Smooth muscle cell (in vitro differentiated cells): Measurements from ENCODE around the gene DTX1. TPM values are rescaled to one million over a fixed set of nuclear protein-coding genes. Genes with fewer than 3 reads are reported as not detected.

ENCODE experiments used
- DNase-seq: peaks from one replicate; lab custom pipeline; 2025; ENCODE audit not compliant: unreplicated experiment; lab: John Stamatoyannopoulos, UW
- H2AFZ ChIP-seq: fragments of 200-600 bp; sonication (generic); 2 replicates; pipeline ENCODE4 v1.6.0; 2016; ENCODE audit warnings: antibody characterized with exemption, low read depth, mild to moderate bottlenecking
- H3F3A ChIP-seq: fragments of 200-600 bp; sonication (generic); 2 replicates; pipeline ENCODE4 v1.6.0; 2017; ENCODE audit warnings: antibody characterized with exemption, low read depth
- H3K27ac ChIP-seq: fragments of 200-600 bp; sonication (generic); 2 replicates; pipeline ENCODE4 v1.5.1; 2016; ENCODE audit warnings: low read depth, mild to moderate bottlenecking
- H3K27me3 ChIP-seq: fragments of 200-600 bp; sonication (generic); 2 replicates; pipeline ENCODE4 v1.6.1; 2016; ENCODE audit warnings: low read depth, mild to moderate bottlenecking
- H3K36me3 ChIP-seq: fragments of 200-600 bp; sonication (generic); 2 replicates; pipeline ENCODE4 v1.5.1; 2016; ENCODE audit warnings: low read depth
- H3K4me1 ChIP-seq: fragments of 200-600 bp; sonication (generic); 2 replicates; pipeline ENCODE4 v1.5.1; 2016; ENCODE audit warnings: low read depth
- H3K4me2 ChIP-seq: fragments of 200-600 bp; sonication (generic); 2 replicates; pipeline ENCODE4 v1.6.0; 2016; ENCODE audit warnings: mild to moderate bottlenecking
- H3K4me3 ChIP-seq: fragments of 200-600 bp; sonication (generic); 2 replicates; pipeline ENCODE4 v1.5.1; 2016; ENCODE audit warnings: mild to moderate bottlenecking
- H3K79me2 ChIP-seq: fragments of 200-600 bp; sonication (generic); 2 replicates; pipeline ENCODE4 v1.6.0; 2016; ENCODE audit warnings: low read depth, mild to moderate bottlenecking
- H3K9ac ChIP-seq: fragments of 200-600 bp; sonication (generic); 2 replicates; pipeline ENCODE4 v1.6.0; 2016; ENCODE audit warnings: low read depth
- H3K9me3 ChIP-seq: fragments of 200-600 bp; sonication (generic); replicated peaks from 2 replicates; pipeline ENCODE4 v1.5.1; 2016; ENCODE audit warnings: low read depth
- H4K20me1 ChIP-seq: fragments of 200-600 bp; sonication (generic); 2 replicates; pipeline ENCODE4 v1.6.0; 2016; ENCODE audit warnings: low read depth
- WGBS: methylation state at CpG from one replicate; pipeline ENCODE4 v1.1.7; 2016; ENCODE audit warnings: low lambda C conversion rate; 5-methylcytosine and 5-hydroxymethylcytosine counted together
- polyA plus RNA-seq: library from polyadenylated mRNA; unstranded; fragments of >200 nt; fragmentation: Nextera tagmentation; extraction: Ambion mirVana; gene quantifications from 2 replicates; pipeline ENCODE4 v1.2.1, GENCODE V29; 2016
- total RNA-seq: library from RNA; depleted of rRNA; stranded (reverse); fragments of >200 nt; gene quantifications from 2 replicates; pipeline ENCODE4 v1.2.3, GENCODE V29; 2014
- TF ChIP-seq, protein P1 (sequence below): fragments of 200-600 bp; sonication (generic); IDR thresholded peaks from 2 replicates; pipeline ENCODE4 v1.5.1; 2017; ENCODE audit warnings: borderline replicate concordance, mild to moderate bottlenecking, antibody characterized with exemption; ENCODE audit not compliant: insufficient read depth, poor library complexity, severe bottlenecking

DTX1 gene
- total RNA-seq (0.09 and 0.13 TPM in 2 replicates), polyA plus RNA-seq (1.1 TPM in 1 of 2 replicates, not detected in the other)

DNA sequence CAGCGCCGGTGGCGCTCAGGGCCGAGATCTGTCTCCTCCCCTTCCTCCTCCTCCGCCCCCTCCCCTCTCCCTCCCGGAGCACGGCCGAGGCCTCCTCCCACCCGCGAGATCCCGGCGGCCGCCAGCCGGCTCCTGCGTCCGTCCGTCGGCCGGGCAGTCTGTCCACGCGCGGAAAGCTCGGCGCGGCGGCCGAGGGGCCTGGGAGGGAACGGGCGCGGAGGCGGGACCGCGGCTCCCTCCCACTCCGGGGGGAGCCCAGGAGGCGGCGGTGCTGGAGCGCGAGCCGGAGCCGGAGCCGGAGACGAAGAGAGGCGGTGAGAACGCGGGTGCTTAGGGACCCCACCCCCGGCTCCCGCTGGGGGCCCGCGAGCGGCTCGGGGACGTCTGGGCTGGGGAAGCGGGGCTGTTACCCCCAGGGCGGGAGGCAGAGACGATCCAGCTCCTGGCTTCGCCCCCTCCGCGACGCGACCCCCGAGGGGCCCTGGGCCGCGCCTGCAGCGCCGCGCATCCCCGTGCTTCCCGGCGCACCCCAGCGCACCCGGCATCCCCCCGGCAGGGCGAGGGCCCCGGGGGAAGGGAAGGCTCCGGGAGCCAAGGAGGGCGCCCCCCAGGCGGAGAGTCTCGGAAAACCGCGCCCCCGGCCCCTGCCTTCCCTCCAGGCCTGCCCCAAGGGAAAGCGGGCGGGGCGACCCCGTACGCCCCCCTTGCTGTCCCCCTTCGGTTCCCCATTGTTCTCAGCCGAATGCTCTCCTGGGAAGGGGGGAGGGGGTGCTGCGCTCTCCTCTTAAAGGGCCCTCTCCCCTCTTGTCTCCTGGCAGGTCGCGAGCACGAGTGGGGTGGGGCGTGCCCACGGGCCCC is at the start of gene DTX1:
TSS of gene DTX1 (plus strand) at position 100 of the 858 bp plus-strand sequence. CDS start 1,463 bp downstream, outside the sequence.
- DNase-seq, result no peak

GRCh38 chr12:113007166-113007565 is 49.4 kb upstream of the DTX1 start:
- no peak overlapping the region for H3K9ac ChIP-seq
- H3K27me3 ChIP-seq, result peaks cover 28% of the 10 kb centered on the region
- DNase-seq, result no peak
- no peaks in the 10 kb centered on the region for H3F3A ChIP-seq
- no peak overlapping the region for H2AFZ ChIP-seq
- no peak overlapping the region for H3K4me3 ChIP-seq
- H3K4me2 ChIP-seq, result no peak overlapping the region
- H3K36me3 ChIP-seq, result no peaks in the 10 kb centered on the region
- H3K9me3 ChIP-seq, result no peaks in the 10 kb centered on the region
- H3K27ac ChIP-seq, result peak overlapping the region; percentile 42
- WGBS, result 64% methylated on average over 4 of the region's 4 CpGs
- TF ChIP-seq, protein P1, sequence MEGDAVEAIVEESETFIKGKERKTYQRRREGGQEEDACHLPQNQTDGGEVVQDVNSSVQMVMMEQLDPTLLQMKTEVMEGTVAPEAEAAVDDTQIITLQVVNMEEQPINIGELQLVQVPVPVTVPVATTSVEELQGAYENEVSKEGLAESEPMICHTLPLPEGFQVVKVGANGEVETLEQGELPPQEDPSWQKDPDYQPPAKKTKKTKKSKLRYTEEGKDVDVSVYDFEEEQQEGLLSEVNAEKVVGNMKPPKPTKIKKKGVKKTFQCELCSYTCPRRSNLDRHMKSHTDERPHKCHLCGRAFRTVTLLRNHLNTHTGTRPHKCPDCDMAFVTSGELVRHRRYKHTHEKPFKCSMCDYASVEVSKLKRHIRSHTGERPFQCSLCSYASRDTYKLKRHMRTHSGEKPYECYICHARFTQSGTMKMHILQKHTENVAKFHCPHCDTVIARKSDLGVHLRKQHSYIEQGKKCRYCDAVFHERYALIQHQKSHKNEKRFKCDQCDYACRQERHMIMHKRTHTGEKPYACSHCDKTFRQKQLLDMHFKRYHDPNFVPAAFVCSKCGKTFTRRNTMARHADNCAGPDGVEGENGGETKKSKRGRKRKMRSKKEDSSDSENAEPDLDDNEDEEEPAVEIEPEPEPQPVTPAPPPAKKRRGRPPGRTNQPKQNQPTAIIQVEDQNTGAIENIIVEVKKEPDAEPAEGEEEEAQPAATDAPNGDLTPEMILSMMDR, result no peak
- no peaks in the 10 kb centered on the region for H4K20me1 ChIP-seq
- H3K4me1 ChIP-seq, result no peaks in the 10 kb centered on the region
- no peaks in the 10 kb centered on the region for H3K79me2 ChIP-seq

More for the DNA sequence above, at the start of gene DTX1:
- Histone ChIP-seq H3K9me3 (no peaks in the 10 kb centered on the region), H2AFZ (no peak within 1 kb of the TSS), H4K20me1 (no peaks in the 10 kb centered on the region), H3K4me3 (peak within 1 kb of the TSS; percentile 55), H3K27ac (no peak within 1 kb of the TSS), H3K4me2 (peak within 1 kb of the TSS; percentile 88), H3K79me2 (no peaks in the 10 kb centered on the region), H3F3A (no peaks in the 10 kb centered on the region), H3K4me1 (peaks cover 8% of the 10 kb centered on the region), H3K36me3 (no peaks in the 10 kb centered on the region), H3K9ac (no peak within 1 kb of the TSS), H3K27me3 (peaks cover 83% of the 10 kb centered on the region)
- WGBS, result 4% methylated on average over 32 of the region's 94 CpGs
- TF ChIP-seq, protein P1, result no peak

DNA sequence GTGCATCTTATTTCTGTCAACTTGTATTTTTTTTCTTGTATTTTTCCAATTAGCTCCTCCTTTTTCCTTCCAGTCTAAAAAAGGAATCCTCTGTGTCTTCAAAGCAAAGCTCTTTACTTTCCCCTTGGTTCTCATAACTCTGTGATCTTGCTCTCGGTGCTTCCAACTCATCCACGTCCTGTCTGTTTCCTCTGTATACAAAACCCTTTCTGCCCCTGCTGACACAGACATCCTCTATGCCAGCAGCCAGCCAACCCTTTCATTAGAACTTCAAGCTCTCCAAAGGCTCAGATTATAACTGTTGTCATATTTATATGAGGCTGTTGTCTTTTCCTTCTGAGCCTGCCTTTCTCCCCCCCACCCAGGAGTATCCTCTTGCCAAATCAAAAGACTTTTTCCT is 45.8 kb upstream of the DTX1 start:
- H3K4me1 ChIP-seq, result no peaks in the 10 kb centered on the region
- H3K4me3 ChIP-seq, result no peak overlapping the region
- DNase-seq, result no peak
- H3K9me3 ChIP-seq, result no peaks in the 10 kb centered on the region
- no peaks in the 10 kb centered on the region for H3F3A ChIP-seq
- H3K27ac ChIP-seq, result no peak overlapping the region
- no peak overlapping the region for H3K4me2 ChIP-seq
- TF ChIP-seq, protein P1, result no peak
- no peak overlapping the region for H2AFZ ChIP-seq
- H3K36me3 ChIP-seq, result no peaks in the 10 kb centered on the region
- WGBS, result 83% methylated on average over 2 of the region's 2 CpGs
- no peaks in the 10 kb centered on the region for H3K79me2 ChIP-seq
- no peaks in the 10 kb centered on the region for H4K20me1 ChIP-seq
- H3K9ac ChIP-seq, result no peak overlapping the region
- H3K27me3 ChIP-seq, result peaks cover 33% of the 10 kb centered on the region
